H1 (cell line): Measurements from ENCODE around the gene NCEH1. TPM values are rescaled to one million over a fixed set of nuclear protein-coding genes. Genes with fewer than 3 reads are reported as not detected.

Source experiments
- CTCF ChIA-PET: fragments of 300-600 bp; sonication (Branson Sonifier 250); formaldehyde crosslinking; loops from one replicate; lab custom pipeline; 2021; ENCODE audit not compliant: partially characterized antibody; lab: Charles Lee
- POLR2A ChIA-PET: fragments of 300-600 bp; sonication (Branson Sonifier 250); formaldehyde crosslinking; loops from one replicate; lab custom pipeline; 2021; ENCODE audit warnings: inconsistent platforms; ENCODE audit not compliant: partially characterized antibody; lab: Charles Lee
- DNase-seq, 2 experiments: peaks; one replicate each; pipeline versions ENCODE4 v3.0.0 to v3.0.0-alpha.2; 2010 to 2022; ENCODE audit warnings: low spot score in 2 of 2, low read depth in 1 of 2, mixed read lengths in 1 of 2
- FAIRE-seq: peaks from 2 replicates; lab custom pipeline; 2011; peaks lifted over from hg19 to GRCh38; lab: Jason Lieb, UNC
- H2AFZ ChIP-seq: 2 replicates; pipeline ENCODE4 v1.8.1; 2012; ENCODE audit warnings: low read length, inconsistent platforms
- H2AK5ac ChIP-seq: 2 replicates; pipeline ENCODE4 v1.6.1; 2013; ENCODE audit warnings: low read depth, low read length
- H2BK120ac ChIP-seq: replicated peaks from 2 replicates; pipeline ENCODE3; 2013; ENCODE audit warnings: low read depth, low read length, inconsistent platforms
- H2BK12ac ChIP-seq: 2 replicates; pipeline ENCODE4 v1.6.1; 2013; ENCODE audit warnings: low read depth, low read length
- H2BK15ac ChIP-seq: 2 replicates; pipeline ENCODE4 v1.6.1; 2013; ENCODE audit warnings: low read length
- H2BK20ac ChIP-seq: 2 replicates; pipeline ENCODE4 v1.6.1; 2013; ENCODE audit warnings: low read length
- H2BK5ac ChIP-seq: 2 replicates; pipeline ENCODE4 v1.6.1; 2013; ENCODE audit warnings: low read depth, low read length
- H3K14ac ChIP-seq: 2 replicates; pipeline ENCODE4 v1.6.1; 2013; ENCODE audit warnings: inconsistent platforms; ENCODE audit not compliant: insufficient read length
- H3K18ac ChIP-seq: 2 replicates; pipeline ENCODE4 v1.6.1; 2013; ENCODE audit warnings: low read length; ENCODE audit errors: extremely low read depth
- H3K23ac ChIP-seq: 2 replicates; pipeline ENCODE4 v1.6.1; 2013; ENCODE audit warnings: inconsistent platforms; ENCODE audit not compliant: insufficient read length
- H3K23me2 ChIP-seq: 2 replicates; pipeline ENCODE4 v1.6.1; 2013; ENCODE audit warnings: low read depth, low read length
- H3K27ac ChIP-seq: 2 replicates; pipeline ENCODE4 v1.6.1; 2011; ENCODE audit warnings: low read depth, low read length, inconsistent platforms
- H3K27me3 ChIP-seq, 4 experiments: replicated peaks in 1 of 4; 1 replicate in 1 of 4; 2 replicates in 3 of 4; pipeline versions ENCODE4 v1.6.1 to v1.8.1; 2011 to 2013; ENCODE audit warnings: low read length in 3 of 4, mild to moderate bottlenecking in 3 of 4, inconsistent platforms in 2 of 4, mixed read lengths in 2 of 4, moderate library complexity in 1 of 4; ENCODE audit not compliant: control insufficient read depth in 3 of 4, insufficient read depth in 3 of 4; ENCODE audit errors: extremely low read depth in 1 of 4
- H3K36me3 ChIP-seq, 4 experiments: 2 replicates each; pipeline versions ENCODE4 v1.6.1 to v1.8.1; 2011 to 2013; ENCODE audit warnings: mild to moderate bottlenecking in 4 of 4, low read length in 3 of 4, moderate library complexity in 2 of 4, control low read depth in 1 of 4, inconsistent platforms in 1 of 4; ENCODE audit not compliant: insufficient read depth in 4 of 4, control insufficient read depth in 2 of 4
- H3K4ac ChIP-seq: replicated peaks from 2 replicates; pipeline ENCODE3; 2013; ENCODE audit warnings: low read length, low read depth, mixed read lengths, inconsistent platforms; ENCODE audit not compliant: insufficient read length
- H3K4me1 ChIP-seq, 4 experiments: replicated peaks in 1 of 4; 1 replicate in 1 of 4; 2 replicates in 3 of 4; pipeline versions ENCODE4 v1.6.1 to v1.8.1; 2011 to 2013; ENCODE audit warnings: low read length in 3 of 4, inconsistent platforms in 2 of 4, mixed read lengths in 1 of 4; ENCODE audit not compliant: insufficient read depth in 4 of 4, control insufficient read depth in 3 of 4
- H3K4me2 ChIP-seq, 2 experiments: 2 replicates each; pipeline versions ENCODE4 v1.6.1 to v1.8.1; 2011 to 2013; ENCODE audit warnings: low read depth in 2 of 2, low read length in 2 of 2, control low read depth in 1 of 2, inconsistent platforms in 1 of 2, mild to moderate bottlenecking in 1 of 2; ENCODE audit not compliant: insufficient read depth in 1 of 2
- H3K4me3 ChIP-seq, 4 experiments: fragments of 200-600, 300-600 bp in 1 of 4; sonication (generic), shearing (Covaris generic), sonication (Bioruptor Twin) in 1 of 4; 2 replicates each; pipeline versions ENCODE4 v1.5.1 to v1.8.1; 2011 to 2016; ENCODE audit warnings: low read length in 4 of 4, low read depth in 3 of 4, control low read depth in 2 of 4, inconsistent platforms in 2 of 4, mild to moderate bottlenecking in 2 of 4, mixed read lengths in 1 of 4, moderate library complexity in 1 of 4; ENCODE audit not compliant: insufficient read depth in 2 of 4; ENCODE audit errors: extremely low read depth in 1 of 4
- H3K56ac ChIP-seq: replicated peaks from 2 replicates; pipeline ENCODE3; 2013; ENCODE audit warnings: low read depth, mild to moderate bottlenecking, mixed read lengths, low read length, inconsistent platforms; ENCODE audit not compliant: insufficient read length
- H3K79me1 ChIP-seq: 2 replicates; pipeline ENCODE4 v1.6.1; 2013; ENCODE audit warnings: low read depth, low read length, control low read depth
- H3K79me2 ChIP-seq, 2 experiments: 2 replicates each; pipeline versions ENCODE4 v1.6.1 to v1.8.1; 2012 to 2013; ENCODE audit warnings: low read length in 2 of 2, mild to moderate bottlenecking in 2 of 2, inconsistent platforms in 1 of 2; ENCODE audit not compliant: insufficient read depth in 2 of 2, control insufficient read depth in 1 of 2
- H3K9ac ChIP-seq, 4 experiments: replicated peaks in 1 of 4; 1 replicate in 1 of 4; 2 replicates in 3 of 4; pipeline versions ENCODE4 v1.6.1 to v1.8.1; 2011 to 2013; ENCODE audit warnings: low read depth in 3 of 4, low read length in 3 of 4, control low read depth in 2 of 4, mild to moderate bottlenecking in 2 of 4, moderate library complexity in 2 of 4, inconsistent platforms in 1 of 4; ENCODE audit errors: extremely low read depth in 1 of 4
- H3K9me3 ChIP-seq, 2 experiments: 2 replicates each; pipeline versions ENCODE4 v1.6.1 to v1.8.1; 2012 to 2013; ENCODE audit warnings: mild to moderate bottlenecking in 2 of 2, moderate library complexity in 2 of 2, control low read depth in 1 of 2, inconsistent platforms in 1 of 2, low read depth in 1 of 2, low read length in 1 of 2, mixed read lengths in 1 of 2; ENCODE audit not compliant: insufficient read depth in 2 of 2
- H4K20me1 ChIP-seq, 2 experiments: replicated peaks in 1 of 2; 2 replicates each; pipeline versions ENCODE3 to v1.8.1; 2011 to 2013; ENCODE audit warnings: inconsistent platforms in 2 of 2, low read length in 2 of 2, mild to moderate bottlenecking in 1 of 2; ENCODE audit not compliant: insufficient read depth in 2 of 2, control insufficient read depth in 1 of 2
- H4K5ac ChIP-seq: 2 replicates; pipeline ENCODE4 v1.6.1; 2013; ENCODE audit warnings: low read length, low read depth, mixed read lengths, inconsistent platforms; ENCODE audit not compliant: insufficient read length
- H4K8ac ChIP-seq: 2 replicates; pipeline ENCODE4 v1.8.0; 2013; ENCODE audit warnings: mild to moderate bottlenecking, moderate library complexity, low read length, inconsistent platforms; ENCODE audit not compliant: insufficient read depth; ENCODE audit errors: extremely low read depth
- H4K91ac ChIP-seq: replicated peaks from 2 replicates; pipeline ENCODE3; 2013; ENCODE audit warnings: low read length, mixed read lengths, inconsistent platforms; ENCODE audit not compliant: insufficient read length
- CBX5 ChIP-seq: fragments of 300-800, 300-1000 bp; sonication (generic); IDR thresholded peaks from 2 replicates; pipeline ENCODE4 v1.7.1; 2016; ENCODE audit warnings: antibody characterized with exemption, low read length, low read depth
- CBX8 ChIP-seq: fragments of 300-800, 300-1000 bp; sonication (generic); IDR thresholded peaks from 2 replicates; pipeline ENCODE4 v1.7.1; 2016; ENCODE audit warnings: low read depth, low read length, borderline replicate concordance
- CHD2 ChIP-seq: IDR thresholded peaks from 2 replicates; pipeline ENCODE4 v1.6.1; 2012; ENCODE audit warnings: low read length, improper control_type of control experiment
- EZH2 ChIP-seq: fragments of 200-600 bp; sonication (generic); IDR thresholded peaks from 2 replicates; pipeline ENCODE4 v1.7.1; 2012; ENCODE audit warnings: low read depth, mild to moderate bottlenecking, moderate library complexity, low read length, inconsistent platforms; ENCODE audit not compliant: severe bottlenecking
- FOSL1 ChIP-seq: IDR thresholded peaks from 2 replicates; pipeline ENCODE4 v1.6.1; 2011; ENCODE audit warnings: mild to moderate bottlenecking, low read depth, low read length, moderate library complexity; ENCODE audit not compliant: insufficient read depth
- RBBP5 ChIP-seq: IDR thresholded peaks from 2 replicates; pipeline ENCODE4 v1.7.1; 2012; ENCODE audit warnings: low read depth, mild to moderate bottlenecking, inconsistent platforms, low read length, moderate library complexity, borderline replicate concordance
- SRF ChIP-seq: IDR thresholded peaks from 2 replicates; pipeline ENCODE4 v1.6.1; 2011; ENCODE audit warnings: mild to moderate bottlenecking, low read depth, low read length, moderate library complexity
- ZNF274 ChIP-seq: IDR thresholded peaks from 2 replicates; pipeline ENCODE4 v1.7.0; 2012; ENCODE audit warnings: low read length, borderline replicate concordance; ENCODE audit errors: extremely low read depth
- WGBS, 2 experiments: shearing (Covaris generic) in 1 of 2; methylation state at CpG; one replicate each; pipeline versions ENCODE4 v1.1.6 to v1.1.7; 2013 to 2015; ENCODE audit warnings: low lambda C conversion rate in 2 of 2, mixed read lengths in 2 of 2, inconsistent platforms in 1 of 2, low coverage in 1 of 2, missing lambda C conversion rate in 1 of 2; ENCODE audit not compliant: insufficient replicate concordance in 2 of 2, insufficient coverage in 1 of 2, insufficient read length in 1 of 2; ENCODE audit errors: extremely low coverage in 1 of 2, missing lambda C conversion rate in 1 of 2; 5-methylcytosine and 5-hydroxymethylcytosine counted together
- polyA plus RNA-seq, 7 experiments: library from polyadenylated mRNA; depleted of rRNA in 3 of 7; stranded (reverse) in 5 of 7; unstranded in 2 of 7; fragments of >200 nt in 5 of 7; fragments of 200-250 nt in 2 of 7; gene quantifications; 1 replicate in 5 of 7; 2 replicates in 1 of 7; 4 replicates in 1 of 7; pipeline versions ENCODE4 v1.2.1 to v1.2.3, GENCODE V29; 2011 to 2013; ENCODE audit warnings: missing spikeins in 2 of 7, mixed read lengths in 2 of 7
- total RNA-seq: library from RNA; stranded (reverse); fragmentation: NEBNext Ultra II Directional; extraction: Animal tissue kit (Norgen Biotek cat#: 25700); gene quantifications from 2 replicates; pipeline ENCODE4 v1.2.1, GENCODE V29; 2021
- TF ChIP-seq, protein P1 (sequence below): IDR thresholded peaks from 2 replicates; pipeline ENCODE4 v1.6.1; 2011; ENCODE audit warnings: low read length, improper control_type of control experiment
- TF ChIP-seq, protein P2 (sequence below): IDR thresholded peaks from 2 replicates; pipeline ENCODE4 v1.6.1; 2012; ENCODE audit warnings: inconsistent platforms

Gene NCEH1
- total and polyA plus RNA-seq, 2 of the 8 experiments (the other 6 are each of a cell fraction or from before 2014, with no cell fraction given), result 2.2 to 6.4 TPM

- Histone ChIP-seq H2AK5ac (no peak overlapping the region), H2BK20ac (no peak overlapping the region), H3K56ac (no peak overlapping the region), H3K4me1 (no peaks in the 10 kb centered on the region), H3K18ac (no peak overlapping the region), H3K23ac (no peak overlapping the region), H3K9me3 (no peaks in the 10 kb centered on the region), H3K79me1 (no peaks in the 10 kb centered on the region), H3K4me3 (no peak overlapping the region), H3K4ac (no peak overlapping the region), H2BK120ac (no peak overlapping the region), H2BK12ac (no peak overlapping the region), H3K9ac (no peak overlapping the region), H3K27ac (no peak overlapping the region), H4K91ac (no peak overlapping the region), H4K20me1 (no peaks in the 10 kb centered on the region), H3K4me2 (no peak overlapping the region), H2AFZ (no peak overlapping the region), H3K79me2 (no peaks in the 10 kb centered on the region), H2BK15ac (no peak overlapping the region), H4K8ac (no peak overlapping the region), H3K14ac (no peak overlapping the region), H3K27me3 (no peaks in the 10 kb centered on the region), H3K23me2 (no peaks in the 10 kb centered on the region), H4K5ac (no peak overlapping the region), H2BK5ac (no peak overlapping the region), H3K36me3 (no peaks in the 10 kb centered on the region)
- FAIRE-seq (no peak), DNase-seq (no peak)
- ChIA-PET POLR2A (no interaction called here), CTCF (interaction anchor here (0.6 to 1.5 kb wide), 3 partner anchors 22 to 170 kb away, joined by 3 to 5 read pairs (median 3); no protein-coding TSS in a partner anchor)
- WGBS, 2 experiments, result 98% methylated on average over 3 of the region's 3 CpGs; no CpG with 5 or more reads in 1 of the 2 experiments
- no peak for TF ChIP-seq SRF
- no peak for TF ChIP-seq CBX8
- TF ChIP-seq, protein P1, sequence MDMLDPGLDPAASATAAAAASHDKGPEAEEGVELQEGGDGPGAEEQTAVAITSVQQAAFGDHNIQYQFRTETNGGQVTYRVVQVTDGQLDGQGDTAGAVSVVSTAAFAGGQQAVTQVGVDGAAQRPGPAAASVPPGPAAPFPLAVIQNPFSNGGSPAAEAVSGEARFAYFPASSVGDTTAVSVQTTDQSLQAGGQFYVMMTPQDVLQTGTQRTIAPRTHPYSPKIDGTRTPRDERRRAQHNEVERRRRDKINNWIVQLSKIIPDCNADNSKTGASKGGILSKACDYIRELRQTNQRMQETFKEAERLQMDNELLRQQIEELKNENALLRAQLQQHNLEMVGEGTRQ, result no peak
- TF ChIP-seq CBX5, result no peak
- no peak for TF ChIP-seq RBBP5
- TF ChIP-seq FOSL1, result no peak
- TF ChIP-seq, protein P2, sequence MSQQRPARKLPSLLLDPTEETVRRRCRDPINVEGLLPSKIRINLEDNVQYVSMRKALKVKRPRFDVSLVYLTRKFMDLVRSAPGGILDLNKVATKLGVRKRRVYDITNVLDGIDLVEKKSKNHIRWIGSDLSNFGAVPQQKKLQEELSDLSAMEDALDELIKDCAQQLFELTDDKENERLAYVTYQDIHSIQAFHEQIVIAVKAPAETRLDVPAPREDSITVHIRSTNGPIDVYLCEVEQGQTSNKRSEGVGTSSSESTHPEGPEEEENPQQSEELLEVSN, result no peak
- no peak for TF ChIP-seq EZH2
- no peak for TF ChIP-seq ZNF274
- no peak for TF ChIP-seq CHD2
Observed at GRCh38 chr3:172601066-172601832, 109.6 kb downstream of the NCEH1 start.
